ENCODE measurements around the gene CDK6.

DNA sequence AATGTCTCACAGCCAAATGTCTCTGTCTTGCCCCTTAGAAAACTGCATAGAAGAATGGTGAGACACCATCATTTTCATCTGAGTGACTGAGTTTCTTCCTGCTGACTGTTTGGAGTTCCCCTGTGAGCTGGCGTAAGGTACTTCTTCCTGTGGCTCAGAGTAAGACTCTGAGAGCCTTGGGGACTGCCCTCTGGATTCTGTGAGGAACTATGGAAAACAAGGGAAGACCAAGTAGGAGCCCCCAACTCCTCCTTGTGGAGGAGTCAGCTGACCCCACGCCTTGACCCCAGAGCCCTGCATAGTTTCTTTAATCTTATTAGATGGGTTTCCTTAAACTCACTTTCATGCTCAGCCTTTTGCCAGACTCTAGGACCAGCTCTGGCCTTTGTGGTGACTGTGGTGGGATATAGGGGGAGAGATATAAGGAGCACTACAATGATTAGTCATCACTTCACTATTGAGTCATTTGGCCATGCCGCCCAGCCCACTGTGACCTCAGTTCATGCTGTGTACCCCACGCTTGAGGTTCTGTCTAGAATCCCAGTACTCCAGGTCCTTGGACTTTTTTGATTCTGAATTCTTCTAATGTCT is 194.4 kb downstream of the CDK6 start:
- TF ChIP-seq, protein P1, sequence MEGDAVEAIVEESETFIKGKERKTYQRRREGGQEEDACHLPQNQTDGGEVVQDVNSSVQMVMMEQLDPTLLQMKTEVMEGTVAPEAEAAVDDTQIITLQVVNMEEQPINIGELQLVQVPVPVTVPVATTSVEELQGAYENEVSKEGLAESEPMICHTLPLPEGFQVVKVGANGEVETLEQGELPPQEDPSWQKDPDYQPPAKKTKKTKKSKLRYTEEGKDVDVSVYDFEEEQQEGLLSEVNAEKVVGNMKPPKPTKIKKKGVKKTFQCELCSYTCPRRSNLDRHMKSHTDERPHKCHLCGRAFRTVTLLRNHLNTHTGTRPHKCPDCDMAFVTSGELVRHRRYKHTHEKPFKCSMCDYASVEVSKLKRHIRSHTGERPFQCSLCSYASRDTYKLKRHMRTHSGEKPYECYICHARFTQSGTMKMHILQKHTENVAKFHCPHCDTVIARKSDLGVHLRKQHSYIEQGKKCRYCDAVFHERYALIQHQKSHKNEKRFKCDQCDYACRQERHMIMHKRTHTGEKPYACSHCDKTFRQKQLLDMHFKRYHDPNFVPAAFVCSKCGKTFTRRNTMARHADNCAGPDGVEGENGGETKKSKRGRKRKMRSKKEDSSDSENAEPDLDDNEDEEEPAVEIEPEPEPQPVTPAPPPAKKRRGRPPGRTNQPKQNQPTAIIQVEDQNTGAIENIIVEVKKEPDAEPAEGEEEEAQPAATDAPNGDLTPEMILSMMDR (conservative IDR thresholded peaks at IDR 0.05; ENCODE audit: low read depth, low read length) = no peak
- no peak for TF ChIP-seq EZH2 (IDR thresholded peaks at IDR 0.05; ENCODE audit: borderline replicate concordance, low read depth, low read length, poor library complexity, severe bottlenecking)

Measured in A673 (cell line).